ENCODE data around the gene FLRT3. TPM values are rescaled to one million over a fixed set of nuclear protein-coding genes. Genes with fewer than 3 reads are reported as not detected.

FLRT3 gene
- under 1 TPM in 2 of 4 donors, not detected in 2; 0.22 to 0.82 TPM for total RNA-seq

DNA sequence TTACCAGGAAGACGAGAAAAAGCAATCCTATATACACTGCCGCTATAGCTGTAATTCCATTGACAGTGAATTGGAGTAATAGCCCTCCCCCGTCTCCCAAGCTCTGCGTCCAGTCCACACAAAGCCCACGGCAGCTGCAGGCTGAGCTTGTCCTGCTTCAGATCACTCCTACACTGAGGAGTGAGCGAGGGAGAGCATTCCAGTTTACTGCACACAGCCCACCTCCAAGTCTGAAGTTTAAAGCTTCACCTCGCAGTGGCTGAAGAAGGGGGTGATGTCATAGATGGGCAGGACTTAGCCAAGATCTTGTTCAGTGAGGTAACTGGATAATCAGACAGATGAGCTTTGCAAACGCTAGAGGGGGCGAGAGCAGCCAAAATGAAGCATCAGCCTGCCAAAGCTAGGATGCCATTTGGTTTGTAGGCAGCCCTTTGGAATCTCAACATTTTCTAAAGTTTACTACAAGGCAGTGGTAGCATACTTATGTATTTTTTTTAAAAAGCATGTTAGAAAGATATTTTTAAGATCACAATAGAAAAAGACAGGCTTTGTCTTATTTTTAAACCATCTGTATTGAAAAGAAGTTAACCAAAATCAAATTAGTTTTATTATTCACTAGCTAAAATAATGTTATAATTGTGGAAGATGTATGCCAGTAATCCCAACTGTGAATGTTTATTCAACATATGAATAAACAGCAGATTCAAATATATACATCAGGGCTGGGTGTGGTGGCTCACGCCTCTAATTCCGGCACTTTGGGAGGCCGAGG is at the start of gene FLRT3:
Gene FLRT3, minus strand, starts transcription at position 213 of the 772 bp plus-strand sequence. CDS start 10,106 bp downstream, outside the sequence.
- TF ChIP-seq, protein P1, sequence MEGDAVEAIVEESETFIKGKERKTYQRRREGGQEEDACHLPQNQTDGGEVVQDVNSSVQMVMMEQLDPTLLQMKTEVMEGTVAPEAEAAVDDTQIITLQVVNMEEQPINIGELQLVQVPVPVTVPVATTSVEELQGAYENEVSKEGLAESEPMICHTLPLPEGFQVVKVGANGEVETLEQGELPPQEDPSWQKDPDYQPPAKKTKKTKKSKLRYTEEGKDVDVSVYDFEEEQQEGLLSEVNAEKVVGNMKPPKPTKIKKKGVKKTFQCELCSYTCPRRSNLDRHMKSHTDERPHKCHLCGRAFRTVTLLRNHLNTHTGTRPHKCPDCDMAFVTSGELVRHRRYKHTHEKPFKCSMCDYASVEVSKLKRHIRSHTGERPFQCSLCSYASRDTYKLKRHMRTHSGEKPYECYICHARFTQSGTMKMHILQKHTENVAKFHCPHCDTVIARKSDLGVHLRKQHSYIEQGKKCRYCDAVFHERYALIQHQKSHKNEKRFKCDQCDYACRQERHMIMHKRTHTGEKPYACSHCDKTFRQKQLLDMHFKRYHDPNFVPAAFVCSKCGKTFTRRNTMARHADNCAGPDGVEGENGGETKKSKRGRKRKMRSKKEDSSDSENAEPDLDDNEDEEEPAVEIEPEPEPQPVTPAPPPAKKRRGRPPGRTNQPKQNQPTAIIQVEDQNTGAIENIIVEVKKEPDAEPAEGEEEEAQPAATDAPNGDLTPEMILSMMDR (IDR thresholded peaks at IDR 0.05; ENCODE audit: low read depth), result no peak

DNA sequence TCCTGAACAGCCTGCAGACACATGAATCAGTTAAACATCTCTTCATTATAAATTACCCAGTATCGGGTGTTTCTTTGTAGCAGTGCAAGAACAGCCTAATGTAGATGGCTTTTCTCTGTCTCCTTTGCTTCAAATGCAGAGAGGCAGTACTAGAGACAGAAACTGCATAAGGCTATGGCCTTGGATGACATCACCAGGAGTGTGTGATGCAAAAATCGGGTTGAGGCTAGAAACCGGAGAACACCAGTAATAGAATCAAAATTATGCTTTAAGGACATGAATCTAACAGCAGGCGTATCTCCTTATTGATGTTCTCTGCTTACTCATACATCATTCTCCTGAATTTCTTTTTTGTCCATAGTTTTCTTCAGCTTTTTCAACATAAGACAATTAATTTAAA is 49.3 kb upstream of the FLRT3 start:
- TF ChIP-seq, protein P1 (IDR thresholded peaks at IDR 0.05; ENCODE audit: low read depth), result no peak

DNA sequence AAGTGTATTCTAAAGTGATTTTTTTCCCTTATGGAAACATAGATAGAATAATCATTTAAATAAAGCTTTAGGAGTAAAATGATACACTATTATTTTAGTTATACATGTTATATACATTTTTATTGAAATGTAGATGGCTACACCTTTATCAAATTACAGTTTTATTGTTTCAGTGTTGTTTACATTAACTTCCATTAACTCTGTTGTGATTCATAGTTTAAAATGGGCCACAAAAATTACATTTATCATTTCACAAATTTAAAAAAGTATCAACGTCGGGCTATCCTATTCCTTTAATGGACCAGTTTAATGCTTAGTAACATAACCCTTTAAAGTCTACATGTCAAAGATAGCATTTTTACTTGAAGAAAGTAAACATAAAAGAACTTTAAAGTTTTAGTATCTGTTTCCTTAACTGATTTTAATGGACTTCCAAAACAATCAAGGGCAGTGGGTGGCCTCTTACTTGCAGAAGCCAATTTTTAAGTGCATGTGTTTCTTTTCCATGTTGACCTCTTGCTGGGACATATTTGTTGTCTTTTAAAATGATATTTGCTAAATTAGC is 47.8 kb upstream of the FLRT3 start:
- TF ChIP-seq, protein P1 (IDR thresholded peaks at IDR 0.05; ENCODE audit: low read depth), result no peak

DNA sequence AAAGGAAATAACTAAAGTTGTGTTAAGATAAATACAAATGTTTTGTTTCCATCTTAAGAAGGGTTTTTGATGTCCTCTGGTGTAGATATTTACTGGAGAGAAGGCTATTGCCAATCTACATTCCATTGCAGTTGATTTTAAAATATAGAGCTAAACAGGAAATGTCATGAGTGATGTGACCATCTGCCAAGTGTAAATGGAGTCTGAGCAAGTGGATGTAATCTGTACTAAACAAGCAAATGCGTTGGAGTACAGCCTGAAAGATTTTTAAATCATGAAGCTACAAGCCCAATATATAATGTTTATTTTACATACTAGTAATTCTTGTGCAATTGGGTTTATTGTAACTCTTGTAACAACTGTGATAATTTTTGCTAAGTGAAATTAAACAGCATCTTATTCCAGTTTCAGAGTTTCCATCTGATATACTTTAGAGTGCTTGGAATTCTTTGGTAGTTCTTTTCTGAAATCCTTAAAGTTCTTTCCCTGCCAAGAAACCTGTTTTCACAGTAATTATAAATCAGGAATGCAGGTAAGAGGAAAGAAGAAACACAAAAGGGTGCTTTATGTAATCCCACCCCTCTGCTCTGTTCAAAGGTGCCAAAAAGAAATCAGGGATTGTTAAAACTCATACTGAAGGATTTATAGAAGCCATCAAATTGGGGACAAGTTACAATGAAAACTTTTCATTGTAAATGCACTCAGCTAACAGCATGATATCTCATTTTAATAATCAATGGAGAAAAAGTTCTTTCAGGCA is 47.2 kb upstream of the FLRT3 start:
- TF ChIP-seq, protein P1 (IDR thresholded peaks at IDR 0.05; ENCODE audit: low read depth), result no peak

DNA sequence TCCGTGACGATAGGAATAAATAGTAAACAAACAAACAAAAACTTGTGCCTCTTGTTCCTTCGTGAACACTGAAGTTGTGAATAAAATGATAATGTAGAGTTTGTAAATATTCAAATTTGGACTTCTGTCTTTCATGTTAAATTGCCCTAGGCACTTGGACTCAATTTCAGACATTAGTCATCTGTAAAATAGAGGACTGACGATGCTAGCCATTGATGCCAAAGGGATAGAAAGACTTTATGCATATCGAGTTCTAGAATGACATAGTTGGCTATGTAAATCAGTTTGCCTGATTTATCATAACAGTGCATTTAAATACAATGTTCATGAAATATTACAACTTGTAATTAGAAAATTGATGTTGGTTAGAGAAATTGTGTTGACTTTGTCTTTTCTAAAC is 45.9 kb upstream of the FLRT3 start:
- TF ChIP-seq, protein P1 (IDR thresholded peaks at IDR 0.05; ENCODE audit: low read depth), result no peak

DNA sequence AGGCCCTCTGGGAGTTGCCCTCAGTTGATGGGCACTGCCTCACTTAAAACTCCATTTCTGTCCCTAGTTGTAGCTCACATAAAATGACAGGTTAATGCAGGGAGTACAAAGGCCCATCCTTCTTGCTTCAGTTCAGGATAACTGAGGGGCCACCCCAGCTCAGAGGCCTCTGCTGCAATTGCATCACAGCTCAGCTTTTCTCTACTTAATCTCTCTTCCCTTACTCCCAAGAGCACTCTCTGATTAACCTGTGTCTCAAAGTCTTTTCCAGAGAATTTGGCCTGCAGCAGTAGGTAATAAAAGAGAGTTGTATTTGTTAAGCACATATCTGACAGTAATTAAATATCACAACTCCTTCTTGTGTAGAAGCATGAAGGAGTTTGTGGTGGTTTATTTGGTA is 40.9 kb upstream of the FLRT3 start:
- TF ChIP-seq, protein P1 (IDR thresholded peaks at IDR 0.05; ENCODE audit: low read depth), result no peak

DNA sequence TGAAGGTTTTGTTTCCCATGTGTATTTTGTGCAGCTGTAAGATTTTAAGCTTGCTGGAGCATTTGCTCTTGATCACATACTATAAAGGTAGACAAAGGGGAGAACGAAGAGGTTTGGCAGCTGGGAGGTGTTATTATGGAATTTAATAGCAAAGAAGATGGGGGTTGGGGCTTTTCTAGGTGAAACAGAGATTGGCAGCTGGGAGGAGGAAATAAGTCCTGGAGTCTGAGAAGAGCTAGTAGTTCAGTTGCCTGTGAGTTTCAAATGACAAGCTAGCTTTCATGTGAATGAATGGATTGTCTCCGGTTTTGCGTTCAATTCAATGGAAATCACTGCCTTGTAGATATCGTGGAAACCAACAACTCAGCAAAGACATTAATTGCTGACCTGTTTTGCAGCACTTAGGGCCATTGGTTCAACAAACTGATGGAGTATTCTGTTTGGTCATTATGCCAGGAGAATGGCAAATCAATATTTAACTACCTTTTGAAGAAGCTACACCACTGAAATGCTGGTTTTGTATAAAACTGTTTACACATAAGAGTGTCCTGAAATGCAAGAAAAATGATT is 38.1 kb upstream of the FLRT3 start:
- TF ChIP-seq, protein P1 (IDR thresholded peaks at IDR 0.05; ENCODE audit: low read depth), result no peak

Measured in subcutaneous adipose tissue (tissue), 4 donors.